ENCODE data around the gene FKBP6.
"Not testable (repeated sequence)": the region's sequence is repeated elsewhere in the genome, so short reads cannot be mapped to it uniquely, and the experiment has no call there.

The FKBP6 gene

GRCh38 chr7:73397521-73398281, 69.7 kb downstream of the FKBP6 start:
- DNase-seq = peak in 1 of 2 experiments; percentile 26

DNA sequence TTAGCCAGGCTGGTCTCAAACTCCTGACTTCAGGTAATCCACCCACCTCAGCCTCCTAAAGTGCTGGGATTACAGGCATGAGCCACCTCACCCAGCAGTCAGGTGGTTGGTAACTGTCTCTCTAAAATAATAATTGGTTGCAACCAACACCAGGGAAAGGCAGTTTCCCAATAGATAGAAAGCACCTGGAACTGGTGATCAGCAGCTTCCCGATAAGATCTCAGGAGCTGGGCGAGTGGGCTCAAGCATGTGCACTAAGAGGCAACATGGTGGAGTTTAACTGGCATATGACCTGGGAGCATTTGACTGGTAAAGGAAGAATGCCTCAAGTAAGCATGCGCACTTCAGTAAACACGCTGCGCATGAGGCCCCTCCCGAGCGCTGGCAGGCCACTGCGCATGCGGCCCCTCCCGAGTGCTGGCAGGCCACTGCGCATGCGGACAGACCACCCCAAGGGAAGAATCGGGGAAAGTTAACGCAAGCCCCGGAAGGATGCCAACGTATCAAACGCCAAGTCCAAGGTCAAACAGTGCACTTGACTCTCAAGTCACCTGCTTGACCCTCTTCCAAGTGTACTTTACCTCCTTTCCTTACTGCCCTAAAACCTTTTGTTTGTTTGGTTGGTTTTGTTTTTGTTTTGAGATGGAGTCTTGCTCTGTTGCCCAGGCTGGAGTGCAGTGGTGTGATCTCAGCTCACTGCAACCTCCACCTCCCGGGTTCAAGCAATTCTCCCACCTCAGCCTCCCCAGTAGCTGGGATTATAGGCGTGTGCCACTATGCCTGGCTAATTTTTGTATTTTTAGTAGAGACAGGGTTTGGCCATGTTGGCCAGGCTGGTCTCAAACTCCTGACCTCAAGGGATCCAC, 71.5 kb downstream of the FKBP6 start:
- DNase-seq = not testable (repeated sequence)

DNA sequence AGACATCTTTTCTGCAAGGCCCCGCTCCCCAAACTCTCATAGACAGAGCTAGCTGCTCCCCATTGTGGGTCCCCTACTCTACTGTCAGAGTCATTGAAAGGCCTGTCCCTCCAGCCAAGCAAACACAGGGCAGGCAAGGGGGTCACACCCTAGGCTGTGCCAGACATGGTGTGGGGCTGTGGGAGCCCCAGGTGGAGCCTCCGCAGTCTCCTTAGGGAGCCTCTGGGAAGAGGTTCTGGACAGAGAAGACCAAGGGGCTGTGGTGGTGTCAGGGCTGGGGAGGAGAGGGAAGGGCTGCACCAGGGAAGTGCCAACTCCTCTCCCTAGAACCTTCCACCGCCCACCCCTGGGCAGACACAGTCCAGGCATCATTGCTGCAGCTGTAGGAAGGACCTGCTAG, 76.9 kb downstream of the FKBP6 start:
- not testable (repeated sequence) for DNase-seq

Measured in NCI-H524 (cell line).